Measurements from ENCODE around the gene PIGX. TPM values are rescaled to one million over a fixed set of nuclear protein-coding genes. Genes with fewer than 3 reads are reported as not detected.

Gene PIGX
- polyA plus RNA-seq, 1 donor from 2014 or later: 116 TPM

DNA sequence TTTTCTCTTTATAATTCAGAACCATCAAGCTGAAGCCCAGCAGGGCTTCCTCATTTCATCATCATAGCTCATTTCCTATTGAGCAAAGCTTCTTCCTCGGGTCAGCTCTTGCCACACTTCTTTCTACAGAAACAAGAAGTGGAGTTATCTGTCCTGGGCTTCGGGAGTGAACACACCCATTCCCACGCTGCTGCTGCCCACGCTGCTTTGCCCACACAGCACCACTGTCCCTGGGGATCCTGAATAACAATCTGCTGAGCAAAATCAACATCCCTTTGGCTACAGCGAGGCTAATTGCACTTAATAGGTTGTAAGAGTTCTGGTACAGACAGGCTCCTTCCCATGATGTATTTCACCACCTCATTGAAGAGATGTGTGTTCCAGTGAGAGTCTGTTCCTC lies 23.8 kb upstream of the PIGX start:
- Histone ChIP-seq H3K9me2 (ENCODE audit: insufficient read depth, low read length) (no peaks in the 10 kb centered on the region), H4K20me1 (ENCODE audit: insufficient read depth) (no peaks in the 10 kb centered on the region), H3K79me2 (replicated peaks; ENCODE audit: insufficient read depth, low read length) (no peaks in the 10 kb centered on the region), H3K9me3 (ENCODE audit: low read length) (no peaks in the 10 kb centered on the region), H3K9ac (ENCODE audit: low read length) (no peak overlapping the region), H3F3A (ENCODE audit: insufficient read depth, low read length, poor library complexity, severe bottlenecking) (no peaks in the 10 kb centered on the region), H3K27me3 (ENCODE audit: insufficient read depth, low read depth, low read length) (no peaks in the 10 kb centered on the region), H3K4me2 (ENCODE audit: low read length) (no peak overlapping the region), H2AFZ (ENCODE audit: low read depth, low read length) (no peak overlapping the region), H3K4me3 (ENCODE audit: low read length) (no peak overlapping the region), H3K36me3 (ENCODE audit: insufficient read depth, low read length) (no peaks in the 10 kb centered on the region), H3K27ac (ENCODE audit: low read length) (no peak overlapping the region)
- TF ChIP-seq RAD21 (conservative IDR thresholded peaks at IDR 0.05): no peak
- TF ChIP-seq MXI1 (conservative IDR thresholded peaks at IDR 0.05; ENCODE audit: poor library complexity, severe bottlenecking): no peak
- TF ChIP-seq, protein P1, sequence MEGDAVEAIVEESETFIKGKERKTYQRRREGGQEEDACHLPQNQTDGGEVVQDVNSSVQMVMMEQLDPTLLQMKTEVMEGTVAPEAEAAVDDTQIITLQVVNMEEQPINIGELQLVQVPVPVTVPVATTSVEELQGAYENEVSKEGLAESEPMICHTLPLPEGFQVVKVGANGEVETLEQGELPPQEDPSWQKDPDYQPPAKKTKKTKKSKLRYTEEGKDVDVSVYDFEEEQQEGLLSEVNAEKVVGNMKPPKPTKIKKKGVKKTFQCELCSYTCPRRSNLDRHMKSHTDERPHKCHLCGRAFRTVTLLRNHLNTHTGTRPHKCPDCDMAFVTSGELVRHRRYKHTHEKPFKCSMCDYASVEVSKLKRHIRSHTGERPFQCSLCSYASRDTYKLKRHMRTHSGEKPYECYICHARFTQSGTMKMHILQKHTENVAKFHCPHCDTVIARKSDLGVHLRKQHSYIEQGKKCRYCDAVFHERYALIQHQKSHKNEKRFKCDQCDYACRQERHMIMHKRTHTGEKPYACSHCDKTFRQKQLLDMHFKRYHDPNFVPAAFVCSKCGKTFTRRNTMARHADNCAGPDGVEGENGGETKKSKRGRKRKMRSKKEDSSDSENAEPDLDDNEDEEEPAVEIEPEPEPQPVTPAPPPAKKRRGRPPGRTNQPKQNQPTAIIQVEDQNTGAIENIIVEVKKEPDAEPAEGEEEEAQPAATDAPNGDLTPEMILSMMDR (IDR thresholded peaks at IDR 0.05; ENCODE audit: poor library complexity, severe bottlenecking): no peak
- no peak for TF ChIP-seq TAF1 (IDR thresholded peaks at IDR 0.05; ENCODE audit: low read depth)
- TF ChIP-seq EP300 (conservative IDR thresholded peaks at IDR 0.05; ENCODE audit: poor library complexity, severe bottlenecking): no peak
- no peak for TF ChIP-seq SMC3 (conservative IDR thresholded peaks at IDR 0.05; ENCODE audit: poor library complexity)
- TF ChIP-seq EZH2 (IDR thresholded peaks at IDR 0.05; ENCODE audit: borderline replicate concordance, insufficient read depth, low read length, poor library complexity, severe bottlenecking): no peak

DNA sequence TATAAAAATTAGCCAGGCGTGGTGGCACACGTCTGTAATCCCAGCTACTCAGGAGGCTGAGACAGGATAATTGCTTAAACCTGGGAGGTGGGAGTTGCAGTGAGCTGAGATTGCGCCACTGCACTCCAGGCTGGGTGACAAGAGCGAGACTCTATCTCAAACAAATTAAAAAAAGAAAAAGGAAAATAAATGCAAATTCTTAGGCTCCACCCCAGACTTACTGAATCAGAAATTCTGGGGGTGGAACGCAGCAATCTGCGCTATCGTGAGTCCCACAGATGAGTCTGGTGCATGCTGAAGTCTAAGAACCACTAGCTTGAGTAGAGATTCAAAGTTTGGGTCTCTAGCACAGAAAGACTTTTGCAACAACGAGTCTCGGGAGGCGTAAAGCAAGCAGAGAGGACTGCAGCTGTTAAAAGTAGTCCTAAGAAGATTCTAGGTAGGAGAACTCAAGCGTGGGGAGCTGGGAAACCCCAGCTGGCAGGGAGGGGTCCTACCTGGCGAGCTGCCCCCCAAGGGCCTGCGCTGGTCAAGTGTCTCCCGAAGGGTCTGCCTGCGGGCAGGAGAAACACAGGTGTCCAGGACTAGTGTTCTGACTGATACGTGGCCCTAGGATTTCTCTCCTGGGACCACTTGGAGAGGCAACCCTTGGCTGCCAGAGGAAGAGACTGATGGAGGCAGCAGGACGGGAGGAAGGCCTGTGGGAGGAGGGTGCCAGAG lies 22.1 kb upstream of the PIGX start:
- H3K79me2 ChIP-seq (replicated peaks; ENCODE audit: insufficient read depth, low read length): no peaks in the 10 kb centered on the region
- H3F3A ChIP-seq (ENCODE audit: insufficient read depth, low read length, poor library complexity, severe bottlenecking): no peaks in the 10 kb centered on the region
- TF ChIP-seq RAD21 (conservative IDR thresholded peaks at IDR 0.05) (no peak), POLR2AphosphoS5 (IDR thresholded peaks at IDR 0.05) (no peak), MXI1 (conservative IDR thresholded peaks at IDR 0.05; ENCODE audit: poor library complexity, severe bottlenecking) (no peak), SMC3 (conservative IDR thresholded peaks at IDR 0.05; ENCODE audit: poor library complexity) (no peak)
- TF ChIP-seq, protein P1 (IDR thresholded peaks at IDR 0.05; ENCODE audit: poor library complexity, severe bottlenecking): no peak

DNA sequence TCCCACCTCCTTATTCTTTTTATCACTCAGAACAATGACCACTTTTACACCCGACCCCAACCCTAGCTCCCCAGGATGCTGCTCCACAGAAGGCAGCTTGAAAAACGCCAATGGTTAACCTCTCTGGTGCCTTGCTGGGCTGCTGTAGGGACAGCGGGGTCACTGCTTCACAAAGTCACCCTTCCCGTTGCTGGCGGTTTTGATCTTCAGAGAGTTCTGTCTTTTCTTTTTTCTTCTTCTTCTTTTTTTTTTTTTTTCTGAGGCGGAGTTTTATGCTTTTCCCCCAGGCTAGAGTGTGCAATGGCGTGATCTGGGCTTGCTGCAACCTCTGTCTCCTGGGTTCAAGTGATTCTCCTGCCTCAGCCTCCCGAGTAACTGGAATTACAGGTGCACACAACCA lies 20.8 kb upstream of the PIGX start:
- H3K9me2 ChIP-seq (ENCODE audit: insufficient read depth, low read length): no peaks in the 10 kb centered on the region
- H3K27ac ChIP-seq (ENCODE audit: low read length): no peak overlapping the region
- no peaks in the 10 kb centered on the region for H3F3A ChIP-seq (ENCODE audit: insufficient read depth, low read length, poor library complexity, severe bottlenecking)
- no peak overlapping the region for H3K9ac ChIP-seq (ENCODE audit: low read length)
- H3K9me3 ChIP-seq (ENCODE audit: low read length): no peaks in the 10 kb centered on the region
- no peaks in the 10 kb centered on the region for H4K20me1 ChIP-seq (ENCODE audit: insufficient read depth)
- no peak overlapping the region for H3K4me2 ChIP-seq (ENCODE audit: low read length)
- H2AFZ ChIP-seq (ENCODE audit: low read depth, low read length): no peak overlapping the region
- H3K79me2 ChIP-seq (replicated peaks; ENCODE audit: insufficient read depth, low read length): no peaks in the 10 kb centered on the region
- H3K4me3 ChIP-seq (ENCODE audit: low read length): no peak overlapping the region
- H3K36me3 ChIP-seq (ENCODE audit: insufficient read depth, low read length): no peaks in the 10 kb centered on the region
- H3K27me3 ChIP-seq (ENCODE audit: insufficient read depth, low read depth, low read length): no peaks in the 10 kb centered on the region
- TF ChIP-seq MXI1 (conservative IDR thresholded peaks at IDR 0.05; ENCODE audit: poor library complexity, severe bottlenecking) (no peak), TAF1 (IDR thresholded peaks at IDR 0.05; ENCODE audit: low read depth) (no peak), POLR2AphosphoS5 (IDR thresholded peaks at IDR 0.05) (no peak), RAD21 (conservative IDR thresholded peaks at IDR 0.05) (no peak), EP300 (conservative IDR thresholded peaks at IDR 0.05; ENCODE audit: poor library complexity, severe bottlenecking) (no peak), SMC3 (conservative IDR thresholded peaks at IDR 0.05; ENCODE audit: poor library complexity) (no peak), EZH2 (IDR thresholded peaks at IDR 0.05; ENCODE audit: borderline replicate concordance, insufficient read depth, low read length, poor library complexity, severe bottlenecking) (no peak)
- TF ChIP-seq, protein P1 (IDR thresholded peaks at IDR 0.05; ENCODE audit: poor library complexity, severe bottlenecking): no peak
- TF ChIP-seq, protein P2, sequence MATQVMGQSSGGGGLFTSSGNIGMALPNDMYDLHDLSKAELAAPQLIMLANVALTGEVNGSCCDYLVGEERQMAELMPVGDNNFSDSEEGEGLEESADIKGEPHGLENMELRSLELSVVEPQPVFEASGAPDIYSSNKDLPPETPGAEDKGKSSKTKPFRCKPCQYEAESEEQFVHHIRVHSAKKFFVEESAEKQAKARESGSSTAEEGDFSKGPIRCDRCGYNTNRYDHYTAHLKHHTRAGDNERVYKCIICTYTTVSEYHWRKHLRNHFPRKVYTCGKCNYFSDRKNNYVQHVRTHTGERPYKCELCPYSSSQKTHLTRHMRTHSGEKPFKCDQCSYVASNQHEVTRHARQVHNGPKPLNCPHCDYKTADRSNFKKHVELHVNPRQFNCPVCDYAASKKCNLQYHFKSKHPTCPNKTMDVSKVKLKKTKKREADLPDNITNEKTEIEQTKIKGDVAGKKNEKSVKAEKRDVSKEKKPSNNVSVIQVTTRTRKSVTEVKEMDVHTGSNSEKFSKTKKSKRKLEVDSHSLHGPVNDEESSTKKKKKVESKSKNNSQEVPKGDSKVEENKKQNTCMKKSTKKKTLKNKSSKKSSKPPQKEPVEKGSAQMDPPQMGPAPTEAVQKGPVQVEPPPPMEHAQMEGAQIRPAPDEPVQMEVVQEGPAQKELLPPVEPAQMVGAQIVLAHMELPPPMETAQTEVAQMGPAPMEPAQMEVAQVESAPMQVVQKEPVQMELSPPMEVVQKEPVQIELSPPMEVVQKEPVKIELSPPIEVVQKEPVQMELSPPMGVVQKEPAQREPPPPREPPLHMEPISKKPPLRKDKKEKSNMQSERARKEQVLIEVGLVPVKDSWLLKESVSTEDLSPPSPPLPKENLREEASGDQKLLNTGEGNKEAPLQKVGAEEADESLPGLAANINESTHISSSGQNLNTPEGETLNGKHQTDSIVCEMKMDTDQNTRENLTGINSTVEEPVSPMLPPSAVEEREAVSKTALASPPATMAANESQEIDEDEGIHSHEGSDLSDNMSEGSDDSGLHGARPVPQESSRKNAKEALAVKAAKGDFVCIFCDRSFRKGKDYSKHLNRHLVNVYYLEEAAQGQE (IDR thresholded peaks at IDR 0.05; ENCODE audit: borderline replicate concordance): no peak

More for the DNA sequence above, 22.1 kb upstream of the PIGX start:
- H3K27ac ChIP-seq (ENCODE audit: low read length): no peak overlapping the region
- no peaks in the 10 kb centered on the region for H3K9me3 ChIP-seq (ENCODE audit: low read length)
- no peaks in the 10 kb centered on the region for H3K36me3 ChIP-seq (ENCODE audit: insufficient read depth, low read length)
- H3K9ac ChIP-seq (ENCODE audit: low read length): no peak overlapping the region
- no peaks in the 10 kb centered on the region for H3K27me3 ChIP-seq (ENCODE audit: insufficient read depth, low read depth, low read length)
- no peak overlapping the region for H3K4me3 ChIP-seq (ENCODE audit: low read length)
- H4K20me1 ChIP-seq (ENCODE audit: insufficient read depth): no peaks in the 10 kb centered on the region
- H3K9me2 ChIP-seq (ENCODE audit: insufficient read depth, low read length): no peaks in the 10 kb centered on the region
- no peak overlapping the region for H3K4me2 ChIP-seq (ENCODE audit: low read length)
- no peak overlapping the region for H2AFZ ChIP-seq (ENCODE audit: low read depth, low read length)

Data from neural cell (in vitro differentiated cells).